Activated CD4-positive, alpha-beta T cell treated with anti-CD3 and anti-CD28 coated beads, Interleukin-2, amount 50 U/mL, for 24 hours (primary cell): Measurements from ENCODE around the gene WBP2.
A peak's percentile ranks its signal among the peaks of the same experiment; 100 is the strongest.
"Not testable (repeated sequence)": the region's sequence is repeated elsewhere in the genome, so short reads cannot be mapped to it uniquely, and the experiment has no call there.

Source experiments
- DNase-seq, 2 donors: peaks; one replicate each; pipeline ENCODE4 v3.0.0-alpha.2; 2020; ENCODE audit warnings: low read depth in 1 of 2, low spot score in 1 of 2

Gene WBP2

GRCh38 chr17:75868730-75869281 is 13.7 kb upstream of the WBP2 start:
- not testable (repeated sequence) for DNase-seq

GRCh38 chr17:75865404-75866188 is 10.5 kb upstream of the WBP2 start:
- not testable (repeated sequence) for DNase-seq

- DNase-seq = not testable (repeated sequence)
Measured at GRCh38 chr17:75864887-75865286, 9.8 kb upstream of the WBP2 start.

- DNase-seq = no peak
Measured at GRCh38 chr17:75864448-75864871, 9.3 kb upstream of the WBP2 start.

GRCh38 chr17:75861927-75862317 is 6.8 kb upstream of the WBP2 start:
- DNase-seq = no peak

GRCh38 chr17:75859358-75859757 is 4.2 kb upstream of the WBP2 start:
- not testable (repeated sequence) for DNase-seq

GRCh38 chr17:75856062-75856756 is 1.1 kb upstream of the WBP2 start:
- DNase-seq = no peak

- no peak for DNase-seq
Measured at GRCh38 chr17:75854881-75855309, 240 bp downstream of the WBP2 start.

GRCh38 chr17:75854101-75854748 is 910 bp downstream of the WBP2 start:
- no peak for DNase-seq

GRCh38 chr17:75853433-75853832 is 1.7 kb downstream of the WBP2 start:
- DNase-seq = no peak

GRCh38 chr17:75851693-75851991 is 3.5 kb downstream of the WBP2 start:
- not testable (repeated sequence) for DNase-seq

- DNase-seq = no peak
Measured at GRCh38 chr17:75850928-75851692, 4.0 kb downstream of the WBP2 start.

GRCh38 chr17:75849724-75850123 is 5.4 kb downstream of the WBP2 start:
- no peak for DNase-seq

GRCh38 chr17:75849279-75849646 is 5.9 kb downstream of the WBP2 start:
- no peak for DNase-seq

GRCh38 chr17:75848523-75849278 is 6.4 kb downstream of the WBP2 start:
- DNase-seq = peak; percentile 73 to 77

GRCh38 chr17:75847614-75848522 is 7.3 kb downstream of the WBP2 start:
- no peak for DNase-seq

GRCh38 chr17:75846692-75847613 is 8.2 kb downstream of the WBP2 start:
- DNase-seq = no peak

GRCh38 chr17:75845933-75846691 is 9.0 kb downstream of the WBP2 start:
- DNase-seq = no peak
